ENCODE results near the gene FER. TPM values are rescaled to one million over a fixed set of nuclear protein-coding genes. Genes with fewer than 3 reads are reported as not detected.

Gene FER
- total RNA-seq, 1 experiment from 2014 or later = 18.0 TPM

- DNase-seq = no peak
- no peak overlapping the region for H2BK5ac ChIP-seq (ENCODE audit: insufficient read length, low read length)
- H4K20me1 ChIP-seq (ENCODE audit: control insufficient read depth, insufficient read depth, insufficient read length) = no peaks in the 10 kb centered on the region
- H3K36me3 Mint-ChIP-seq (ENCODE audit: insufficient read depth in 1 of 3, low read depth in 3 of 3) = no peaks in the 10 kb centered on the region
- H2BK12ac ChIP-seq (ENCODE audit: insufficient read length, low read depth, low read length) = no peak overlapping the region
- H3K9me3 Mint-ChIP-seq = no peaks in the 10 kb centered on the region
- H4K91ac ChIP-seq (ENCODE audit: insufficient read length, low read depth, low read length) = no peak overlapping the region
- no peak overlapping the region for H2BK120ac ChIP-seq (ENCODE audit: low read depth, low read length, poor library complexity, severe bottlenecking)
- H3K27me3 ChIP-seq (ENCODE audit: insufficient read depth, low read length) = no peaks in the 10 kb centered on the region
- H4K8ac ChIP-seq (replicated peaks; ENCODE audit: insufficient read length, low read depth, low read length) = no peak overlapping the region
- WGBS (ENCODE audit: extremely low coverage, insufficient read length, low lambda C conversion rate) = no CpG with 5 or more reads among the region's 3 CpGs
- no peak overlapping the region for H2BK20ac ChIP-seq (ENCODE audit: low read depth, low read length, poor library complexity, severe bottlenecking)
- H3K9ac ChIP-seq (ENCODE audit: extremely low read depth, insufficient read length, low read length) = no peak overlapping the region
- H3K23me2 ChIP-seq (ENCODE audit: insufficient read length, low read depth, low read length, poor library complexity, severe bottlenecking) = no peaks in the 10 kb centered on the region
- TF ChIP-seq, protein P1, sequence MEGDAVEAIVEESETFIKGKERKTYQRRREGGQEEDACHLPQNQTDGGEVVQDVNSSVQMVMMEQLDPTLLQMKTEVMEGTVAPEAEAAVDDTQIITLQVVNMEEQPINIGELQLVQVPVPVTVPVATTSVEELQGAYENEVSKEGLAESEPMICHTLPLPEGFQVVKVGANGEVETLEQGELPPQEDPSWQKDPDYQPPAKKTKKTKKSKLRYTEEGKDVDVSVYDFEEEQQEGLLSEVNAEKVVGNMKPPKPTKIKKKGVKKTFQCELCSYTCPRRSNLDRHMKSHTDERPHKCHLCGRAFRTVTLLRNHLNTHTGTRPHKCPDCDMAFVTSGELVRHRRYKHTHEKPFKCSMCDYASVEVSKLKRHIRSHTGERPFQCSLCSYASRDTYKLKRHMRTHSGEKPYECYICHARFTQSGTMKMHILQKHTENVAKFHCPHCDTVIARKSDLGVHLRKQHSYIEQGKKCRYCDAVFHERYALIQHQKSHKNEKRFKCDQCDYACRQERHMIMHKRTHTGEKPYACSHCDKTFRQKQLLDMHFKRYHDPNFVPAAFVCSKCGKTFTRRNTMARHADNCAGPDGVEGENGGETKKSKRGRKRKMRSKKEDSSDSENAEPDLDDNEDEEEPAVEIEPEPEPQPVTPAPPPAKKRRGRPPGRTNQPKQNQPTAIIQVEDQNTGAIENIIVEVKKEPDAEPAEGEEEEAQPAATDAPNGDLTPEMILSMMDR (conservative IDR thresholded peaks at IDR 0.05) = no peak
- no peak overlapping the region for H2BK15ac ChIP-seq (ENCODE audit: low read depth, low read length)
- no peak overlapping the region for H3T11ph ChIP-seq (ENCODE audit: low read length)
- no peak overlapping the region for H3K56ac ChIP-seq (ENCODE audit: insufficient read length, low read depth, low read length)
- no peak overlapping the region for H3K4me3 Mint-ChIP-seq
- H2AK5ac ChIP-seq (ENCODE audit: insufficient read length, low read length) = no peak overlapping the region
- H3K27ac ChIP-seq (ENCODE audit: insufficient read length, low read depth, low read length) = no peak overlapping the region
- H3K4me2 ChIP-seq (ENCODE audit: insufficient read depth, insufficient read length, low read length) = no peak overlapping the region
- H3K79me1 ChIP-seq (ENCODE audit: insufficient read depth, low read depth, low read length, poor library complexity, severe bottlenecking) = no peaks in the 10 kb centered on the region
- peaks cover 4% of the 10 kb centered on the region in 2 experiments; a peak in 3 of 4 replicates for H3K4me1 Mint-ChIP-seq
- no peaks in the 10 kb centered on the region for H3K9me3 ChIP-seq (ENCODE audit: control insufficient read depth, low read depth, low read length)
- H3K27me3 Mint-ChIP-seq (ENCODE audit: low read depth) = no peaks in the 10 kb centered on the region
- no peaks in the 10 kb centered on the region for H3K79me2 ChIP-seq (ENCODE audit: insufficient read depth, low read length)
- H3K4ac ChIP-seq (ENCODE audit: low read depth, low read length) = no peak overlapping the region
- no peak overlapping the region for H3K23ac ChIP-seq (ENCODE audit: insufficient read length, low read depth, low read length)
- no peak overlapping the region for H3K14ac ChIP-seq (ENCODE audit: insufficient read depth, low read length)
- H3K18ac ChIP-seq (ENCODE audit: insufficient read length, low read depth, low read length) = no peak overlapping the region
- no peak overlapping the region for H2AFZ ChIP-seq (ENCODE audit: low read length)
- no peak overlapping the region for H4K5ac ChIP-seq (ENCODE audit: insufficient read length, low read depth, low read length)
- H3K27ac Mint-ChIP-seq = no peak overlapping the region
- no peaks in the 10 kb centered on the region; the same call in 1 of the 2 replicates for H3K4me1 ChIP-seq (ENCODE audit: insufficient read depth, low read length)
Measured at GRCh38 chr5:108711898-108712297, 35.8 kb upstream of the FER start.
